Lower leg skin (tissue), 4 donors: ENCODE results near the gene ARHGAP15. TPM values are rescaled to one million over a fixed set of nuclear protein-coding genes. Genes with fewer than 3 reads are reported as not detected.

Source experiments
- DNase-seq, 2 donors: peaks; one replicate each; pipeline ENCODE4 v3.0.0-alpha.2; 2019; ENCODE audit warnings: low spot score in 2 of 2
- H3K4me3 ChIP-seq: fragments of 200-600 bp; sonication (generic); 2 replicates; pipeline ENCODE4 v1.5.1; 2017; ENCODE audit warnings: mild to moderate bottlenecking, low read depth; ENCODE audit not compliant: poor library complexity, severe bottlenecking
- CTCF ChIP-seq, 3 donors: fragments of 450-650 bp; IDR thresholded peaks; one replicate each; pipeline ENCODE4 v1.5.1; 2016; ENCODE audit warnings: antibody characterized with exemption in 3 of 3, mild to moderate bottlenecking in 3 of 3, moderate library complexity in 2 of 3
- POLR2A ChIP-seq, 2 donors: fragments of 450-650 bp; IDR thresholded peaks; one replicate each; pipeline ENCODE4 v1.6.1; 2016 to 2017; ENCODE audit warnings: antibody characterized with exemption in 2 of 2, mild to moderate bottlenecking in 1 of 2, moderate library complexity in 1 of 2
- WGBS, 2 donors: methylation state at CpG; one replicate each; pipeline ENCODE4 v1.1.5; 2018; 5-methylcytosine and 5-hydroxymethylcytosine counted together
- intact Hi-C: fragments of 100-400 bp; cut with DNase I; formaldehyde crosslinking; loops from one replicate; pipeline ENCODE4 v1.15.0; 2023; ENCODE audit warnings: low total_unique reads
- total RNA-seq, 4 donors: library from RNA; depleted of rRNA; stranded (reverse); fragments of >200 nt; gene quantifications; one replicate each; pipeline ENCODE4 v1.1.0, GENCODE V29; 2016

ARHGAP15 gene
- total RNA-seq, 4 donors from 2014 or later, result 1.1 to 4.6 (median 2.4) TPM

- 73 to 88% methylated on average over 5 of the region's 5 CpGs for WGBS, 2 donors
- TF ChIP-seq POLR2A (IDR thresholded peaks at IDR 0.05), result no peak
- TF ChIP-seq CTCF (IDR thresholded peaks at IDR 0.05), result no peak
- no peak for DNase-seq
- intact Hi-C loops, result no loop called here
- no peak overlapping the region for H3K4me3 ChIP-seq
Observed at GRCh38 chr2:143183804-143184463, 54.7 kb downstream of the ARHGAP15 start.

GRCh38 chr2:143186876-143187275, 57.7 kb downstream of the ARHGAP15 start:
- 89 to 90% methylated on average over 3 of the region's 3 CpGs for WGBS, 2 donors
- TF ChIP-seq POLR2A (IDR thresholded peaks at IDR 0.05), result no peak
- no peak for TF ChIP-seq CTCF (IDR thresholded peaks at IDR 0.05)
- no peak overlapping the region for H3K4me3 ChIP-seq
- no peak for DNase-seq
- intact Hi-C loops, result no loop called here

- no peak overlapping the region for H3K4me3 ChIP-seq
- WGBS, 2 donors, result 87 to 88% methylated on average over 3 of the region's 3 CpGs
- intact Hi-C loops, result no loop called here
- DNase-seq, result no peak
- no peak for TF ChIP-seq POLR2A (IDR thresholded peaks at IDR 0.05)
- TF ChIP-seq CTCF (IDR thresholded peaks at IDR 0.05), result no peak
Observed at GRCh38 chr2:143190431-143190830, 61.2 kb downstream of the ARHGAP15 start.

- TF ChIP-seq CTCF (IDR thresholded peaks at IDR 0.05), result no peak
- no peak for TF ChIP-seq POLR2A (IDR thresholded peaks at IDR 0.05)
- intact Hi-C loops, result no loop called here
- DNase-seq, result no peak
- no peak overlapping the region for H3K4me3 ChIP-seq
- 71 to 87% methylated on average over 1 of the region's 1 CpG for WGBS, 2 donors
Observed at GRCh38 chr2:143192106-143192505, 62.9 kb downstream of the ARHGAP15 start.

- intact Hi-C loops, result no loop called here
- no peak for DNase-seq
- WGBS, 2 donors, result 53 to 75% methylated on average over 1 of the region's 1 CpG
- H3K4me3 ChIP-seq, result no peak overlapping the region
- TF ChIP-seq POLR2A (IDR thresholded peaks at IDR 0.05) (no peak), CTCF (IDR thresholded peaks at IDR 0.05) (no peak)
Observed at GRCh38 chr2:143192716-143193115, 63.5 kb downstream of the ARHGAP15 start.

GRCh38 chr2:143193121-143193520, 63.9 kb downstream of the ARHGAP15 start:
- no peak overlapping the region for H3K4me3 ChIP-seq
- no peak for TF ChIP-seq CTCF (IDR thresholded peaks at IDR 0.05)
- TF ChIP-seq POLR2A (IDR thresholded peaks at IDR 0.05), result no peak
- DNase-seq, result no peak
- WGBS, 2 donors, result 67% methylated on average over 5 of the region's 5 CpGs
- intact Hi-C loops, result no loop called here
